ENCODE data around the gene GRPEL1.

Gene GRPEL1

GRCh38 chr4:7108660-7109059 lies 40.8 kb upstream of the GRPEL1 start:
- DNase-seq (ENCODE audit: extremely low read depth, low read depth), result no peak
- TF ChIP-seq CTCF (IDR thresholded peaks at IDR 0.05; ENCODE audit: low read depth, low read length), result no peak

GRCh38 chr4:7108046-7108625 lies 40.3 kb upstream of the GRPEL1 start:
- no peak for TF ChIP-seq CTCF (IDR thresholded peaks at IDR 0.05; ENCODE audit: low read depth, low read length)
- DNase-seq (ENCODE audit: extremely low read depth, low read depth), result no peak

- no peak for TF ChIP-seq CTCF (IDR thresholded peaks at IDR 0.05; ENCODE audit: low read depth, low read length)
- no peak for DNase-seq (ENCODE audit: extremely low read depth, low read depth)
Observed at GRCh38 chr4:7107166-7107905, 39.5 kb upstream of the GRPEL1 start.

GRCh38 chr4:7105276-7105675 lies 37.4 kb upstream of the GRPEL1 start:
- no peak for TF ChIP-seq CTCF (IDR thresholded peaks at IDR 0.05; ENCODE audit: low read depth, low read length)
- no peak for DNase-seq (ENCODE audit: extremely low read depth, low read depth)

- TF ChIP-seq CTCF (IDR thresholded peaks at IDR 0.05; ENCODE audit: low read depth, low read length), result no peak
- no peak for DNase-seq (ENCODE audit: extremely low read depth, low read depth)
Observed at GRCh38 chr4:7104366-7105031, 36.6 kb upstream of the GRPEL1 start.

GRCh38 chr4:7103607-7104365 lies 35.9 kb upstream of the GRPEL1 start:
- no peak for DNase-seq (ENCODE audit: extremely low read depth, low read depth)
- TF ChIP-seq CTCF (IDR thresholded peaks at IDR 0.05; ENCODE audit: low read depth, low read length), result no peak

Data from AG09319 (cell line).